B cell (primary cell): ENCODE data around the gene BMP10. TPM values are rescaled to one million over a fixed set of nuclear protein-coding genes. Genes with fewer than 3 reads are reported as not detected.

Source experiments
- ATAC-seq: fragments of 200-7000 bp; cut with Tn5 transposase; one replicate; pipeline ENCODE4 v1.10.0; 2021; ENCODE audit warnings: low read depth, mild to moderate bottlenecking, moderate number of reproducible peaks, moderate library complexity
- CTCF ChIA-PET: fragments of 350-600 bp; sonication (Branson Sonifier 250); formaldehyde crosslinking; loops from one replicate; lab custom pipeline; 2021; ENCODE audit warnings: antibody characterized with exemption, inconsistent platforms; lab: Charles Lee
- POLR2A ChIA-PET: fragments of 350-600 bp; sonication (Branson Sonifier 250); formaldehyde crosslinking; loops from one replicate; lab custom pipeline; 2021; ENCODE audit warnings: antibody characterized with exemption; lab: Charles Lee
- DNase-seq: peaks from one replicate; pipeline ENCODE4 v3.0.0; 2013
- H2AFZ ChIP-seq: 2 replicates; pipeline ENCODE4 v1.6.1; 2012; ENCODE audit warnings: mild to moderate bottlenecking, low read depth, low read length; ENCODE audit not compliant: insufficient read depth, poor library complexity, severe bottlenecking
- H3K27ac ChIP-seq, 2 donors: 1 replicate in 1 of 2; 2 replicates in 1 of 2; pipeline ENCODE4 v1.5.1; 2012 to 2013; ENCODE audit warnings: low read length in 2 of 2, mild to moderate bottlenecking in 2 of 2, moderate library complexity in 1 of 2
- H3K27me3 ChIP-seq, 4 experiments: fragments of 200-600 bp in 1 of 4; sonication (generic) in 1 of 4; replicated peaks in 1 of 4; 1 replicate in 2 of 4; 2 replicates in 2 of 4; pipeline versions ENCODE4 v1.6.1 to v1.7.0; 2013 to 2016; ENCODE audit warnings: low read length in 3 of 4, mild to moderate bottlenecking in 2 of 4, mixed read lengths in 1 of 4, moderate library complexity in 1 of 4; ENCODE audit not compliant: insufficient read depth in 4 of 4, control insufficient read depth in 3 of 4; ENCODE audit errors: control extremely low read depth in 1 of 4
- H3K36me3 ChIP-seq, 2 experiments: replicated peaks in 1 of 2; 1 replicate in 1 of 2; 2 replicates in 1 of 2; pipeline versions ENCODE4 v1.6.1 to v1.7.1; 2013; ENCODE audit warnings: low read length in 1 of 2; ENCODE audit not compliant: insufficient read depth in 2 of 2, control insufficient read depth in 1 of 2; ENCODE audit errors: control extremely low read depth in 1 of 2, extremely low read depth in 1 of 2
- H3K4me1 ChIP-seq, 2 donors: fragments of 200-600 bp in 1 of 2; sonication (generic) in 1 of 2; 1 replicate in 1 of 2; 2 replicates in 1 of 2; pipeline versions ENCODE4 v1.5.1 to v1.6.1; 2013 to 2017; ENCODE audit warnings: low read length in 2 of 2; ENCODE audit not compliant: control insufficient read depth in 2 of 2, insufficient read depth in 2 of 2
- H3K4me2 ChIP-seq: replicated peaks from 2 replicates; pipeline ENCODE3; 2012; ENCODE audit warnings: mild to moderate bottlenecking, low read depth, low read length; ENCODE audit not compliant: poor library complexity, severe bottlenecking
- H3K4me3 ChIP-seq, 5 experiments: fragments of 200-600 bp in 1 of 5; sonication (generic) in 1 of 5; 1 replicate in 3 of 5; 2 replicates in 2 of 5; pipeline versions ENCODE4 v1.5.1 to v1.7.0; 2011 to 2016; ENCODE audit warnings: low read length in 4 of 5, mild to moderate bottlenecking in 4 of 5, low read depth in 2 of 5, control low read depth in 1 of 5, moderate library complexity in 1 of 5; ENCODE audit not compliant: insufficient read depth in 1 of 5; ENCODE audit errors: control extremely low read depth in 1 of 5, extremely low read depth in 1 of 5
- H3K79me2 ChIP-seq: fragments of 200-600 bp; sonication (generic); one replicate; pipeline ENCODE4 v1.6.0; 2016; ENCODE audit warnings: low read length; ENCODE audit not compliant: control insufficient read depth, insufficient read depth
- H3K9ac ChIP-seq: fragments of 200-600 bp; sonication (generic); 2 replicates; pipeline ENCODE4 v1.6.1; 2017; ENCODE audit warnings: mild to moderate bottlenecking, low read length, moderate library complexity
- H3K9me3 ChIP-seq, 3 donors: one replicate each; pipeline versions ENCODE4 v1.6.1 to v1.7.1; 2013; ENCODE audit warnings: low read length in 2 of 3; ENCODE audit not compliant: control insufficient read depth in 2 of 3, insufficient read depth in 1 of 3; ENCODE audit errors: control extremely low read depth in 1 of 3
- H4K20me1 ChIP-seq: 2 replicates; pipeline ENCODE4 v1.6.0; 2012; ENCODE audit warnings: mild to moderate bottlenecking, low read length; ENCODE audit not compliant: insufficient read depth, control insufficient read depth, poor library complexity, severe bottlenecking
- H3K27ac Mint-ChIP-seq: one replicate; pipeline ENCODE4 v1.8.0; 2021; ENCODE audit warnings: mixed read lengths
- H3K27me3 Mint-ChIP-seq: one replicate; pipeline ENCODE4 v1.8.0; 2021; ENCODE audit warnings: mixed read lengths
- H3K4me1 Mint-ChIP-seq: one replicate; pipeline ENCODE4 v1.8.0; 2021; ENCODE audit warnings: mixed read lengths
- H3K4me3 Mint-ChIP-seq: one replicate; pipeline ENCODE4 v1.8.0; 2021; ENCODE audit warnings: mixed read lengths
- H3K9me3 Mint-ChIP-seq: one replicate; pipeline ENCODE4 v1.8.0; 2022; ENCODE audit warnings: mixed read lengths; ENCODE audit not compliant: insufficient read depth
- CTCF ChIP-seq: fragments of 200-600 bp; IDR thresholded peaks from one replicate; pipeline ENCODE4 v1.8.0; 2022; ENCODE audit warnings: antibody characterized with exemption, mild to moderate bottlenecking
- EZH2 ChIP-seq: IDR thresholded peaks from 2 replicates; pipeline ENCODE4 v1.6.1; 2012; ENCODE audit warnings: borderline replicate concordance, low read depth, mild to moderate bottlenecking, moderate library complexity, low read length; ENCODE audit not compliant: insufficient read depth, poor library complexity, severe bottlenecking
- WGBS: methylation state at CpG from one replicate; pipeline ENCODE4 v1.1.5; 2013; ENCODE audit warnings: missing lambda C conversion rate; ENCODE audit not compliant: insufficient coverage; 5-methylcytosine and 5-hydroxymethylcytosine counted together
- intact Hi-C: fragments of 100-400 bp; cut with micrococcal nuclease; formaldehyde crosslinking; loops from one replicate; pipeline ENCODE4 v1.10.0; 2022
- polyA plus RNA-seq: library from polyadenylated mRNA; depleted of rRNA; stranded (reverse); fragments of >200 nt; gene quantifications from 2 replicates; pipeline ENCODE4 v1.2.3, GENCODE V29; 2012
- total RNA-seq, 2 donors: library from RNA; stranded (reverse); fragments of 120-200 nt in 1 of 2; gene quantifications; 1 replicate in 1 of 2; 2 replicates in 1 of 2; pipeline versions ENCODE4 v1.2.3 to v1.2.4, GENCODE V29; 2013 to 2022

Gene BMP10
- total and polyA plus RNA-seq, 2 donors (not counting 1 experiment from before 2014, with no cell fraction given), result not detected

DNA sequence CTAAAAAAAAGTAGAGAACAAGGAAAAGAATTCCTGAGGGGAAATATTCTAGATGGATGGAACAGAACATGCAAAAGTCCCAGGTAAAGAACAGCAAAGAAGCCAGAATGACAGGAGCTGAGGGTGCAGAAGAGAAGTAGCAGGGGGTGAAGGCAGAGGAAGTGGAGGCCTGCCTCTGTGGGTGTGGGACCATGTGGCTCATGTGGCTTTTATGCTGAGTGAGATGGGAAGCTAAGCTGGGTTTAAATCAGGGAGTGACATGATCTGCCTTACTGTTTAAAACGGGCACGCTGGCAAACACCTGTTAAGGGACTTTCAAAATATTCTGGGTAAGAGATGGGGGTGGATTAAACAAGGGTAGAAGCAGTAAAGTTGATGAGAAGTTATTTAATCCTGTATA lies 41.5 kb upstream of the BMP10 start:
- intact Hi-C loops, result no loop called here
- Histone ChIP-seq H4K20me1 (no peaks in the 10 kb centered on the region), H3K27me3 (no peaks in the 10 kb centered on the region), H3K4me3 (no peak overlapping the region), H3K9ac (no peak overlapping the region), H3K4me2 (no peak overlapping the region), H2AFZ (no peak overlapping the region), H3K36me3 (no peaks in the 10 kb centered on the region), H3K4me1 (peaks cover 14 to 25% of the 10 kb centered on the region in 2 donors), H3K79me2 (no peaks in the 10 kb centered on the region), H3K9me3 (peaks cover 0 to 5% (median 0%) of the 10 kb centered on the region in 3 donors), H3K27ac (no peak overlapping the region)
- H3K9me3 Mint-ChIP-seq, result no peaks in the 10 kb centered on the region
- ChIA-PET CTCF (interaction anchor here (0.6 to 3.9 kb wide), 7 partner anchors 13 to 450 kb away, joined by 3 to 22 read pairs (median 7); no protein-coding TSS in a partner anchor), POLR2A (no interaction called here)
- peaks cover 17% of the 10 kb centered on the region for H3K4me1 Mint-ChIP-seq
- 0% methylated on average over 2 of the region's 2 CpGs for WGBS
- DNase-seq (no peak), ATAC-seq (no peak)
- no peak overlapping the region for H3K4me3 Mint-ChIP-seq
- no peak for TF ChIP-seq EZH2
- TF ChIP-seq CTCF, result no peak
- no peak overlapping the region for H3K27ac Mint-ChIP-seq
- H3K27me3 Mint-ChIP-seq, result no peaks in the 10 kb centered on the region

GRCh38 chr2:68912111-68912510 lies 40.9 kb upstream of the BMP10 start:
- Histone ChIP-seq H3K4me2 (no peak overlapping the region), H4K20me1 (no peaks in the 10 kb centered on the region), H3K27ac (no peak overlapping the region), H3K79me2 (no peaks in the 10 kb centered on the region), H3K27me3 (no peaks in the 10 kb centered on the region), H3K36me3 (no peaks in the 10 kb centered on the region), H3K4me3 (no peak overlapping the region), H2AFZ (no peak overlapping the region), H3K9ac (no peak overlapping the region), H3K4me1 (peaks cover 19 to 29% of the 10 kb centered on the region in 2 donors), H3K9me3 (peaks cover 0 to 5% (median 0%) of the 10 kb centered on the region in 3 donors)
- H3K4me1 Mint-ChIP-seq, result peaks cover 23% of the 10 kb centered on the region
- H3K27me3 Mint-ChIP-seq, result no peaks in the 10 kb centered on the region
- ATAC-seq, result no peak
- no peak for TF ChIP-seq CTCF
- TF ChIP-seq EZH2, result no peak
- H3K4me3 Mint-ChIP-seq, result no peak overlapping the region
- CTCF ChIA-PET, result interaction anchor here (0.6 to 3.9 kb wide), 7 partner anchors 13 to 449 kb away, joined by 3 to 21 read pairs (median 7); no protein-coding TSS in a partner anchor
- POLR2A ChIA-PET, result no interaction called here
- intact Hi-C loops, result no loop called here
- H3K9me3 Mint-ChIP-seq, result no peaks in the 10 kb centered on the region
- WGBS, result 90% methylated on average over 3 of the region's 3 CpGs
- no peak for DNase-seq
- no peak overlapping the region for H3K27ac Mint-ChIP-seq
